ENCODE measurements around the gene ODAD3.
A peak's percentile ranks its signal among the peaks of the same experiment; 100 is the strongest.
"Not testable (repeated sequence)": the region's sequence is repeated elsewhere in the genome, so short reads cannot be mapped to it uniquely, and the experiment has no call there.

ODAD3 gene
- 0.09 to 0.26 reads per million in 2 donors for total RNA-seq

GRCh38 chr19:11435057-11435832 lies at the start of gene ODAD3, which contains the start of gene PRKCSH:
ODAD3 (minus strand) TSS chr19:11435121; CDS start chr19:11435016, 105 bp downstream.
PRKCSH (plus strand) TSS chr19:11435635; CDS start chr19:11436118, 483 bp downstream.
- DNase-seq: peak; percentile 84

- no peak for DNase-seq
These were observed 48.6 kb upstream of the ODAD3 start for GRCh38 chr19:11483366-11484111.

GRCh38 chr19:11482384-11483050 lies 47.6 kb upstream of the ODAD3 start:
- DNase-seq: peak; percentile 82

GRCh38 chr19:11481534-11482383 lies 46.8 kb upstream of the ODAD3 start:
- DNase-seq: no peak

- no peak for DNase-seq
These were observed 46.0 kb upstream of the ODAD3 start, which contains the start of gene ELAVL3 for GRCh38 chr19:11480715-11481533. ELAVL3 (minus strand) TSS chr19:11481046; CDS start chr19:11480608, 438 bp downstream.

GRCh38 chr19:11479898-11480714 lies 45.2 kb upstream of the ODAD3 start:
- DNase-seq: no peak

- no peak for DNase-seq
These were observed 44.4 kb upstream of the ODAD3 start for GRCh38 chr19:11479090-11479897.

GRCh38 chr19:11478167-11479089 lies 43.5 kb upstream of the ODAD3 start:
- DNase-seq: no peak

GRCh38 chr19:11475861-11476260 lies 40.9 kb upstream of the ODAD3 start:
- no peak for DNase-seq

- DNase-seq: not testable (repeated sequence)
These were observed 40.4 kb upstream of the ODAD3 start for GRCh38 chr19:11475343-11475742.

GRCh38 chr19:11473725-11474124 lies 38.8 kb upstream of the ODAD3 start:
- DNase-seq: no peak

- not testable (repeated sequence) for DNase-seq
These were observed 33.4 kb upstream of the ODAD3 start for GRCh38 chr19:11468266-11468845.

GRCh38 chr19:11465600-11465999 lies 30.7 kb upstream of the ODAD3 start:
- no peak for DNase-seq

- DNase-seq: no peak
These were observed 29.7 kb upstream of the ODAD3 start for GRCh38 chr19:11464333-11465265.

GRCh38 chr19:11463391-11463790 lies 28.5 kb upstream of the ODAD3 start:
- no peak for DNase-seq

- DNase-seq: no peak
These were observed 26.5 kb upstream of the ODAD3 start for GRCh38 chr19:11461453-11461852.

GRCh38 chr19:11460207-11460606 lies 25.3 kb upstream of the ODAD3 start:
- no peak for DNase-seq

All from activated gamma-delta T cell (primary cell).